ENCODE data around the gene TCL1A.
"Not testable (repeated sequence)": the region's sequence is repeated elsewhere in the genome, so short reads cannot be mapped to it uniquely, and the experiment has no call there.

Gene TCL1A, protein sequence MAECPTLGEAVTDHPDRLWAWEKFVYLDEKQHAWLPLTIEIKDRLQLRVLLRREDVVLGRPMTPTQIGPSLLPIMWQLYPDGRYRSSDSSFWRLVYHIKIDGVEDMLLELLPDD

GRCh38 chr14:95713596-95714371 is at the start of gene TCL1A:
Gene TCL1A (minus strand): TSS chr14:95714125. CDS start chr14:95714066, 59 bp downstream.
- no peaks in the 10 kb centered on the region for H3K36me3 ChIP-seq (ENCODE audit: control insufficient read depth, insufficient read depth, low read length, severe bottlenecking)
- H3K9ac ChIP-seq (ENCODE audit: low read length): no peak within 1 kb of the TSS
- no peaks in the 10 kb centered on the region for H3K9me3 ChIP-seq (ENCODE audit: control insufficient read depth, low read length)
- no peaks in the 10 kb centered on the region for H3K4me1 ChIP-seq (ENCODE audit: control insufficient read depth, insufficient read depth, low read length)
- DNase-seq (ENCODE audit: low read depth): no peak
- H3K27me3 ChIP-seq (replicated peaks; ENCODE audit: control insufficient read depth, insufficient read depth, low read length): peaks cover 9% of the 10 kb centered on the region
- H3K4me3 ChIP-seq (ENCODE audit: low read length): no peak within 1 kb of the TSS

GRCh38 chr14:95763032-95763431 is 49.1 kb upstream of the TCL1A start:
- H3K4me3 ChIP-seq (ENCODE audit: low read length); H3K9ac ChIP-seq (ENCODE audit: low read length); H3K4me1 ChIP-seq (ENCODE audit: control insufficient read depth, insufficient read depth, low read length); H3K9me3 ChIP-seq (ENCODE audit: control insufficient read depth, low read length); DNase-seq (ENCODE audit: low read depth); H3K36me3 ChIP-seq (ENCODE audit: control insufficient read depth, insufficient read depth, low read length, severe bottlenecking): not testable (repeated sequence)
- peaks cover 38% of the 10 kb centered on the region for H3K27me3 ChIP-seq (replicated peaks; ENCODE audit: control insufficient read depth, insufficient read depth, low read length)

GRCh38 chr14:95761436-95761835 is 47.5 kb upstream of the TCL1A start:
- Histone ChIP-seq H3K36me3 (ENCODE audit: control insufficient read depth, insufficient read depth, low read length, severe bottlenecking) (no peaks in the 10 kb centered on the region), H3K4me3 (ENCODE audit: low read length) (no peak overlapping the region), H3K9me3 (ENCODE audit: control insufficient read depth, low read length) (no peaks in the 10 kb centered on the region), H3K27me3 (replicated peaks; ENCODE audit: control insufficient read depth, insufficient read depth, low read length) (peaks cover 31% of the 10 kb centered on the region), H3K9ac (ENCODE audit: low read length) (no peak overlapping the region), H3K4me1 (ENCODE audit: control insufficient read depth, insufficient read depth, low read length) (no peaks in the 10 kb centered on the region)
- DNase-seq (ENCODE audit: low read depth): no peak

GRCh38 chr14:95760596-95760995 is 46.7 kb upstream of the TCL1A start:
- Histone ChIP-seq H3K27me3 (replicated peaks; ENCODE audit: control insufficient read depth, insufficient read depth, low read length) (peaks cover 26% of the 10 kb centered on the region), H3K4me3 (ENCODE audit: low read length) (no peak overlapping the region), H3K9ac (ENCODE audit: low read length) (no peak overlapping the region), H3K9me3 (ENCODE audit: control insufficient read depth, low read length) (no peaks in the 10 kb centered on the region), H3K4me1 (ENCODE audit: control insufficient read depth, insufficient read depth, low read length) (no peaks in the 10 kb centered on the region), H3K36me3 (ENCODE audit: control insufficient read depth, insufficient read depth, low read length, severe bottlenecking) (no peaks in the 10 kb centered on the region)
- DNase-seq (ENCODE audit: low read depth): no peak

DNA sequence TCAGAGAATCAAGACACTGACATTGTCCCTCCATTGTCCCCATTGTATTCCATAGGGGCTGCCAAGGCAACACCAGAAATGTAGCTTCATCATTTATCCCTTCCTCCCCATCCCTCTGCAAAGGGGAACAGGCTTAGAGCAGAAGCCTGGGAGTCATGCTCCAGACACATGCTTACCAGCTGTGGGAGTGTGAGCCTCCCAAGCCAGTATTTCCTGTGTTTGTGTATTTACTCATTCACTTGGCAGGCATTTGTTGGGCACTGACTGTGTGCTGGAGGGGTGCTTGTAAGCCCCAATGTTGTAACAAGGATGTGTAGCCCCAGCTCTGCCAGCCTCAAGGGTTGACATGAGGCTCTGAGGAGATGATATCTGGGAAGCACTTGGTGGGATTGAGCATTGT is 46.0 kb upstream of the TCL1A start:
- H3K36me3 ChIP-seq (ENCODE audit: control insufficient read depth, insufficient read depth, low read length, severe bottlenecking): no peaks in the 10 kb centered on the region
- H3K9ac ChIP-seq (ENCODE audit: low read length): no peak overlapping the region
- H3K4me1 ChIP-seq (ENCODE audit: control insufficient read depth, insufficient read depth, low read length): no peaks in the 10 kb centered on the region
- no peaks in the 10 kb centered on the region for H3K9me3 ChIP-seq (ENCODE audit: control insufficient read depth, low read length)
- no peak for DNase-seq (ENCODE audit: low read depth)
- H3K4me3 ChIP-seq (ENCODE audit: low read length): no peak overlapping the region
- peaks cover 26% of the 10 kb centered on the region for H3K27me3 ChIP-seq (replicated peaks; ENCODE audit: control insufficient read depth, insufficient read depth, low read length)

DNA sequence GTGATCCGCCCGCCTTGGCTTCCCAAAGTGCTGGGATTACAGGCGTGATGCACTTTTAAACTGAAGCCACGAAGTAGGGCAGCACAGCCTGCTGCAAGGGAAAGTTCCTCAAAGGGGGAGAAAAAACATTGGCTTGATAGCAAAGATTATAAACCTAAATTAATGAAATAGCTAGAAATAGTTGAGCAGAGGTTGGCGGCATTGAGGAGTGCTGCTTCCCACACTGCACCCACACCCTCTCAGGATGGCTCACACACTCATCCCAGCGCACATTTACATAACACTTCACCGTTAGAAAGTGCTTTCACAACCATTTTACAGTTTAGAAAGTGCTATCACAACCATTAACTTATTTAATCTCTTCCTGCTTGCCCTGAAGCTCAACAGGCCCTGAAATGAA is 44.4 kb upstream of the TCL1A start:
- Histone ChIP-seq H3K4me1 (ENCODE audit: control insufficient read depth, insufficient read depth, low read length) (no peaks in the 10 kb centered on the region), H3K9me3 (ENCODE audit: control insufficient read depth, low read length) (no peaks in the 10 kb centered on the region), H3K4me3 (ENCODE audit: low read length) (no peak overlapping the region), H3K27me3 (replicated peaks; ENCODE audit: control insufficient read depth, insufficient read depth, low read length) (peaks cover 30% of the 10 kb centered on the region), H3K9ac (ENCODE audit: low read length) (no peak overlapping the region), H3K36me3 (ENCODE audit: control insufficient read depth, insufficient read depth, low read length, severe bottlenecking) (no peaks in the 10 kb centered on the region)
- DNase-seq (ENCODE audit: low read depth): no peak

- no peak for DNase-seq (ENCODE audit: low read depth)
- Histone ChIP-seq H3K9ac (ENCODE audit: low read length) (no peak overlapping the region), H3K9me3 (ENCODE audit: control insufficient read depth, low read length) (no peaks in the 10 kb centered on the region), H3K4me3 (ENCODE audit: low read length) (no peak overlapping the region), H3K4me1 (ENCODE audit: control insufficient read depth, insufficient read depth, low read length) (no peaks in the 10 kb centered on the region), H3K36me3 (ENCODE audit: control insufficient read depth, insufficient read depth, low read length, severe bottlenecking) (no peaks in the 10 kb centered on the region), H3K27me3 (replicated peaks; ENCODE audit: control insufficient read depth, insufficient read depth, low read length) (peaks cover 30% of the 10 kb centered on the region)
These were observed 42.8 kb upstream of the TCL1A start for GRCh38 chr14:95756751-95757150.

GRCh38 chr14:95756127-95756526 is 42.2 kb upstream of the TCL1A start:
- Histone ChIP-seq H3K27me3 (replicated peaks; ENCODE audit: control insufficient read depth, insufficient read depth, low read length) (peaks cover 24% of the 10 kb centered on the region), H3K9ac (ENCODE audit: low read length) (no peak overlapping the region), H3K4me3 (ENCODE audit: low read length) (no peak overlapping the region), H3K36me3 (ENCODE audit: control insufficient read depth, insufficient read depth, low read length, severe bottlenecking) (no peaks in the 10 kb centered on the region), H3K4me1 (ENCODE audit: control insufficient read depth, insufficient read depth, low read length) (no peaks in the 10 kb centered on the region), H3K9me3 (ENCODE audit: control insufficient read depth, low read length) (no peaks in the 10 kb centered on the region)
- no peak for DNase-seq (ENCODE audit: low read depth)

DNA sequence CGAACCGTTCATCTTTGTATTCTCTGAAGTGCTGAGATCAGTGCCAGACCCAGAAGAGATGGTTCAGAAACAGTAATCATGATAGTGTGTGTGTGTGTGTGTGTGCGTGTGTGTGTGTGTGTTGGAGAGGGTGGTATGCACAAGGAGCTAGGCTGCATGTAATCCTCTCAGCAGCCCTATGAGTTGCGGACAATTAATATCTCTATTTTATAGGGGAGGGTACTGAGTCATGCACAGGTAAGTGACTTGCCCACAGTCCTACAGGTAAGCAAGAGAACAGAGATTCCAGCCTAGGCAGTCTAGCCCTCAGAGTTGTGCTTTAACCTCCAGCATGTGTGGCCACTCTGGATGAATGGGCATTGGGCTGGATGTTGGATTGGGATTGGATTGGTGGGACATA is 27.9 kb upstream of the TCL1A start:
- H3K9ac ChIP-seq (ENCODE audit: low read length): no peak overlapping the region
- DNase-seq (ENCODE audit: low read depth): no peak
- no peaks in the 10 kb centered on the region for H3K9me3 ChIP-seq (ENCODE audit: control insufficient read depth, low read length)

DNA sequence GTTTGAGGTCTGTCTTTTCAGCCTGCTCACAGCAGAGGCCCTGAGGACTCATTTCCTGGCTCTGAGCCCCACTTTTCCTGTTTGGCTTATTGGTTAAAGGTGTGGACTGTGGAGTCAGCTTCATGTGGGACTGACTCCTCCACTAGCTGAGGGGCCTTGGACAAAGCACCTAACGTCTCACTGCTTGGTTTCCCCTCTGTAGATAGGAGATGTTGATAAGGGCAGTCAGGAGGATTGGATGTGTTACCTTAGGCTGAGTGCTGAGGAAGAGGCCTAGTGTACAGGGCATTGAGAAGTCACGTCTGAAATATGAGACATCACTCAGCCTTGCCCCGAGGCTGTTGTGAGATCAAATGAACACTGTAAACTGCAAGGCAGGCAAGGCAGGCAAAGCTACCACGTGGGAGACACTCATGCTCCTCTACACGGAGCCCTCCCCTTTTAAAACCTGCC is 27.1 kb upstream of the TCL1A start:
- Histone ChIP-seq H3K9ac (ENCODE audit: low read length) (no peak overlapping the region), H3K9me3 (ENCODE audit: control insufficient read depth, low read length) (no peaks in the 10 kb centered on the region), H3K27me3 (replicated peaks; ENCODE audit: control insufficient read depth, insufficient read depth, low read length) (no peaks in the 10 kb centered on the region), H3K4me3 (ENCODE audit: low read length) (no peak overlapping the region), H3K4me1 (ENCODE audit: control insufficient read depth, insufficient read depth, low read length) (no peaks in the 10 kb centered on the region), H3K36me3 (ENCODE audit: control insufficient read depth, insufficient read depth, low read length, severe bottlenecking) (no peaks in the 10 kb centered on the region)
- DNase-seq (ENCODE audit: low read depth): peak; percentile 36

More for the DNA sequence above, 27.9 kb upstream of the TCL1A start:
- Histone ChIP-seq H3K4me1 (ENCODE audit: control insufficient read depth, insufficient read depth, low read length) (no peaks in the 10 kb centered on the region), H3K27me3 (replicated peaks; ENCODE audit: control insufficient read depth, insufficient read depth, low read length) (no peaks in the 10 kb centered on the region), H3K4me3 (ENCODE audit: low read length) (no peak overlapping the region), H3K36me3 (ENCODE audit: control insufficient read depth, insufficient read depth, low read length, severe bottlenecking) (no peaks in the 10 kb centered on the region)

DNA sequence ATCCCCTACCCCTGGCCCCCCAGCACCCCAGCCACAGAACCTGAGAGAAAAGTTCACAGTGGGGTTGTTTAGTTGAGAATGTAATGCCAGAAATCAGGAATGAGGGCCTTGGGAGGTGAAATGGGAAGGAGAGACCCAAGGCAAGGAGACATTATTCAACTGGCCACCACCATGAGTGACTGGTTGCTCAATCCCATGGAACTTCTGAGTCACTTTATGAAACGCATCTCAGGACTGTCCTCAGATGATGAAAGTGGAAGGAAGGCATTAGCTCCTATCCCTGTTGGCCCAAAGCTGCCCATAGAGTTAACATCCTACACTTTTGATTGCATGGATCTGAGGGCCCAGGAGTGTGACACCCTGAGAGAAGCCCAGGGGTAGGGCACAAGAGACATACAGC is 25.4 kb upstream of the TCL1A start:
- no peak for DNase-seq (ENCODE audit: low read depth)
- Histone ChIP-seq H3K9me3 (ENCODE audit: control insufficient read depth, low read length) (no peaks in the 10 kb centered on the region), H3K9ac (ENCODE audit: low read length) (no peak overlapping the region), H3K4me1 (ENCODE audit: control insufficient read depth, insufficient read depth, low read length) (no peaks in the 10 kb centered on the region), H3K27me3 (replicated peaks; ENCODE audit: control insufficient read depth, insufficient read depth, low read length) (peaks cover 3% of the 10 kb centered on the region), H3K36me3 (ENCODE audit: control insufficient read depth, insufficient read depth, low read length, severe bottlenecking) (no peaks in the 10 kb centered on the region), H3K4me3 (ENCODE audit: low read length) (no peak overlapping the region)

Measured in adipocyte (in vitro differentiated cells).